Kidney epithelial cell (primary cell): ENCODE data around the gene MVK. TPM values are rescaled to one million over a fixed set of nuclear protein-coding genes. Genes with fewer than 3 reads are reported as not detected.

Experiments used
- DNase-seq: peaks from one replicate; pipeline ENCODE4 v3.0.0-alpha.2; 2010; ENCODE audit warnings: low read depth
- H3K27me3 ChIP-seq: 2 replicates; pipeline ENCODE4 v1.6.0; 2011; ENCODE audit warnings: low read length; ENCODE audit not compliant: control insufficient read depth, insufficient read depth
- H3K36me3 ChIP-seq: 2 replicates; pipeline ENCODE4 v1.5.1; 2011; ENCODE audit warnings: low read length; ENCODE audit not compliant: control insufficient read depth, insufficient read depth
- H3K4me3 ChIP-seq: 2 replicates; pipeline ENCODE4 v1.5.1; 2011; ENCODE audit warnings: low read depth, mild to moderate bottlenecking, control low read depth, low read length
- total RNA-seq: library from RNA; depleted of rRNA; stranded (reverse); fragments of >200 nt; gene quantifications from 2 replicates; pipeline ENCODE4 v1.2.3, GENCODE V29; 2015
- TF ChIP-seq, protein P1 (sequence below): IDR thresholded peaks from 2 replicates; pipeline ENCODE4 v1.5.1; 2011; ENCODE audit warnings: mild to moderate bottlenecking, moderate library complexity, low read length, control low read depth, inconsistent platforms; ENCODE audit not compliant: insufficient read depth, poor library complexity, severe bottlenecking

The MVK gene
- total RNA-seq, 1 donor from 2014 or later, result 25.4 TPM

DNA sequence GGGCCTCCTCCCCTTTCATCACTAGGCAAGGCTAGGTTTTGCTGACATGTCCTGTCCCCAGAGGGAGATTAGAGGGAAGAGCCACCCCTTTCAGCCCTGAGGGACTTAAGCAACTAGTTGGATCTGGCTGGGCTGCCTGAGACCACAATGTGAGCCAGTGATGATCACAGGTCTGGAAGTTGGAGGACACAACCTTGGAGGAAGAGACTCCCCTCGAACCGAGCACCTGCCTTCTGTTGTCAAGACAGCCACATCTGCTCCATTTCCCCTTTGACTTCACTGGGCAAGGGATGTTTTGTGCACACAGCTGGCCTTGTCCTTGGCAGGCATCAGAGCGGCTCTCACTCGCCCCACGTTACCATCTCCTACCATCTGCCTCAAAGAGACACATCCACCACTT lies 31.4 kb downstream of the MVK start:
- no peak for DNase-seq
- H3K36me3 ChIP-seq, result no peaks in the 10 kb centered on the region
- TF ChIP-seq, protein P1, sequence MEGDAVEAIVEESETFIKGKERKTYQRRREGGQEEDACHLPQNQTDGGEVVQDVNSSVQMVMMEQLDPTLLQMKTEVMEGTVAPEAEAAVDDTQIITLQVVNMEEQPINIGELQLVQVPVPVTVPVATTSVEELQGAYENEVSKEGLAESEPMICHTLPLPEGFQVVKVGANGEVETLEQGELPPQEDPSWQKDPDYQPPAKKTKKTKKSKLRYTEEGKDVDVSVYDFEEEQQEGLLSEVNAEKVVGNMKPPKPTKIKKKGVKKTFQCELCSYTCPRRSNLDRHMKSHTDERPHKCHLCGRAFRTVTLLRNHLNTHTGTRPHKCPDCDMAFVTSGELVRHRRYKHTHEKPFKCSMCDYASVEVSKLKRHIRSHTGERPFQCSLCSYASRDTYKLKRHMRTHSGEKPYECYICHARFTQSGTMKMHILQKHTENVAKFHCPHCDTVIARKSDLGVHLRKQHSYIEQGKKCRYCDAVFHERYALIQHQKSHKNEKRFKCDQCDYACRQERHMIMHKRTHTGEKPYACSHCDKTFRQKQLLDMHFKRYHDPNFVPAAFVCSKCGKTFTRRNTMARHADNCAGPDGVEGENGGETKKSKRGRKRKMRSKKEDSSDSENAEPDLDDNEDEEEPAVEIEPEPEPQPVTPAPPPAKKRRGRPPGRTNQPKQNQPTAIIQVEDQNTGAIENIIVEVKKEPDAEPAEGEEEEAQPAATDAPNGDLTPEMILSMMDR, result no peak
- peaks cover 33% of the 10 kb centered on the region for H3K27me3 ChIP-seq
- no peak overlapping the region for H3K4me3 ChIP-seq

DNA sequence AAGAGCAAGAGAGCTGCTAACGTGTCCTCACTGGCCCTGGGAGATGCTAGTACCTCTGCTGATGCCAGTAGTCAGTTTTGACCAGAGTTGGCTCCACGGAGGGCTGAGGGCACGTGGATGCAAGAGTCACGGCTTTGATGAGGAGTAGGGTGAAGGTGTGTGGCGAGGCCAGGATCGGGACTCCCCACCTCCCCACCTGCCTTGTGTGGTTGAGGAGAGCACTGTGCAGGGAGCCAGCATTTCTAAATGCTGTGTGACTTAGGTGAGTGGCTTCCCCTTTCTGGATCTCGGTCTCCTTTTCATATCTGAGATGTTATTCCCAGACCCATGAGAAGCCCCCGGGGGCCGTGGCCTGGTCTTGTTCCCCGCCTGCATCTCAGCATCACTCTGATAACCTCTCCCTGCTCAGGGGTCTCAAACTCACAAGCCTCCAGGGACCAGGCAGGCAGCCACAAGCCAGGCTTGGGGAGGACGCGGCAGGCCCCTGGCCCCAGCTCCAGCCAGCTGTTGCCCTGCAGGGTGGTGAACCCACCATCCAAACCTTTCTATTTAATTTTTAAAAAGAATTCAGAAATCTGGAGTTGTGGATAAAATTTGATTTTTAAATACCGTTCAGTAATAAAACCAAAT lies 32.1 kb downstream of the MVK start:
- Histone ChIP-seq H3K27me3 (peaks cover 38% of the 10 kb centered on the region), H3K4me3 (no peak overlapping the region), H3K36me3 (no peaks in the 10 kb centered on the region)
- TF ChIP-seq, protein P1, result no peak
- no peak for DNase-seq

DNA sequence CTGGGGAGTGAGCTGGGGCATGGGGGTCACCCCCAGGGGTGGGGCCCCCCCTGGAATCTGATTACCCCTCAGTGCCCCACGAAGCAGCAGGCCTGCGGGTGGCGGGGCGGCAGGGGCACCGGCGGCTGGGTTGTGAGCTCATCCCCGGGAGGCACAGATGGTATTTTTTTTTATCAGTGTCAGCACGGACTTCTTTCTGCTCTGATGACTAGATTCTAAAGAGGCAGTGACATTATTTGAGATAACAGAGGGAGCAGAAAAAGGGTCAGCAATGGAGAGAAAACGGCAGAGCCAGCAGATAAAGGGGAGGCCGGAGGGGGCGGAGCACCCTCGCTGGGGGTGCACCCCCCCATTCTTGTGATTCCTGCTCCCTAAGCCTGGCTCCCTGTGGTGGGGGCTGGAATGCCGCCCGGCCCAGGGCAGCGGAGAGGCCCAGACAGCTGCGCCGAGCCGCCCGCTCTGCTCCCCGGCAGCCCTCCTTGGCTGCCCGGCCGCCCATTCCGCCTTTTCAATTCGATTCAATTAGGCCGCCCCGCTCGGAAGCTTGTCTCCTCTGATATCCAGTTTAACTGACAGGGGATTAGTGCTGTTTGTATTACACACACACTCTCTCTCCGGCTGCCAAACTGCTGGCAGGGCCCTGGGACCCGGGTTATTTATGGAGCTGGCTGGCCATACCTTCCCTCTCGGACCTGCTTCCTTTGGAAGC lies 32.9 kb downstream of the MVK start:
- no peak for DNase-seq
- H3K36me3 ChIP-seq, result no peaks in the 10 kb centered on the region

DNA sequence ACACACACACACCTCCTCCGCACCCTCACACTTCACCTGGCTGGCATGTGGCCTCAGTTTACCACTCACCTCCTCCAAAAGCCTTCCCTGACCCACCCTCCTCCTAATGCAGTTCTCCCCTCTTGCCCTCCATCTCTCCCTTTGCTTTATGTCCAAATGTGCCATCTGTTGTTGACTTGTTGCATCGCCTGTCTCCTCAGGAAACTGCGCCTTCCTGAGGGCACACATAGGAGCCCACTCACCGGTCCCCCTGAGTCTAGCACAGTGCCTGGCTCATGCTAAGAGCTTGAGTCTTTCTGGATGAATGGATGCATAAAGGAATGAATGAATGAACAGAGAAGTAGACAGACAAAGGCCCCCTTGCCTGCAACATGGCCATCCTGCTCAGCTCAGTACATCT lies 34.0 kb downstream of the MVK start:
- TF ChIP-seq, protein P1, result no peak
- H3K4me3 ChIP-seq, result no peak overlapping the region
- H3K27me3 ChIP-seq, result peaks cover 54% of the 10 kb centered on the region
- H3K36me3 ChIP-seq, result no peaks in the 10 kb centered on the region
- DNase-seq, result no peak

More for the DNA sequence above, 32.9 kb downstream of the MVK start:
- H3K4me3 ChIP-seq, result no peak overlapping the region
- H3K27me3 ChIP-seq, result peaks cover 45% of the 10 kb centered on the region
- TF ChIP-seq, protein P1, result no peak

DNA sequence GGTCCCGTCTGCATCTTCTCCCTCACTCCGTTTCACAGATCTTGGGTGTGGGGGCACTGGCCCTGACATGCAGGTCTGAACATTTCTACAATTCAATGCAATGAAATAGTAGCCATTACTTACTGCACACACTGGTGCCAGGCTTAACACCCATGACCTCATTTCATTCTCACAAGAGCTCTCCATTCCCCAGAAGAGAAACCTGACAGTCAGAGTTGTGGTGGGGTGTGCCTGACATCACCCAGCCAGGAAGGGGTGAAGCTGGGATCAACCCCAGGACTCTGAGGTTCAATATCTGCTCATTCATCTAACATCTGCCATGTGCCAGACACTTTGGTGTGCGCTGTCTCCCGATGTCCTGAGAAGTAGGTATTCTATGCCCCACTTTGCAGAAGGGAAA lies 34.7 kb downstream of the MVK start:
- TF ChIP-seq, protein P1, result no peak
- DNase-seq, result no peak
- peaks cover 60% of the 10 kb centered on the region for H3K27me3 ChIP-seq

DNA sequence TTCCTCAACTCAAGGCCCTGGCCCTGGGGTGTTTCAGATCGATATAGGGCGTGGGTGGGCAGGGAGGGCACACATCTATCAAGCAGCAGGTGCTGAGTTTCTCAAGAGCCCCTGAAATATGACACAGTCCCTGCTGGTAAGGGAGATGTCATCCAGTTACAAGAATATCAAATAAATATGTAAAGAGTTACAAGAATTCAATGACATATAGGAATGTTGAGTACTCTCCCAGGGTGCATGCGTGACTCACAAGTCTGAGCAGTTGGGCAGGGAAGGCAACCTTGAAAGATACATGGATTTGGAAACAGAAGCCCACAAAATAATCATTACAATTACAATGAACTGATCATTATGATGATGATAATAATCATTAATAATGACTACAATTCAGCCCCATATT lies 35.2 kb downstream of the MVK start:
- Histone ChIP-seq H3K27me3 (peaks cover 66% of the 10 kb centered on the region), H3K36me3 (no peaks in the 10 kb centered on the region), H3K4me3 (no peak overlapping the region)
- DNase-seq, result no peak
- TF ChIP-seq, protein P1, result no peak

More for the DNA sequence above, 34.7 kb downstream of the MVK start:
- H3K36me3 ChIP-seq, result no peaks in the 10 kb centered on the region
- H3K4me3 ChIP-seq, result no peak overlapping the region
